Smooth muscle cell (in vitro differentiated cells): Measurements from ENCODE around the gene OCSTAMP. TPM values are rescaled to one million over a fixed set of nuclear protein-coding genes. Genes with fewer than 3 reads are reported as not detected.

Source experiments
- DNase-seq: peaks from one replicate; lab custom pipeline; 2025; ENCODE audit not compliant: unreplicated experiment; lab: John Stamatoyannopoulos, UW
- H2AFZ ChIP-seq: fragments of 200-600 bp; sonication (generic); 2 replicates; pipeline ENCODE4 v1.6.0; 2016; ENCODE audit warnings: antibody characterized with exemption, low read depth, mild to moderate bottlenecking
- H3F3A ChIP-seq: fragments of 200-600 bp; sonication (generic); 2 replicates; pipeline ENCODE4 v1.6.0; 2017; ENCODE audit warnings: antibody characterized with exemption, low read depth
- H3K27ac ChIP-seq: fragments of 200-600 bp; sonication (generic); 2 replicates; pipeline ENCODE4 v1.5.1; 2016; ENCODE audit warnings: low read depth, mild to moderate bottlenecking
- H3K27me3 ChIP-seq: fragments of 200-600 bp; sonication (generic); 2 replicates; pipeline ENCODE4 v1.6.1; 2016; ENCODE audit warnings: low read depth, mild to moderate bottlenecking
- H3K36me3 ChIP-seq: fragments of 200-600 bp; sonication (generic); 2 replicates; pipeline ENCODE4 v1.5.1; 2016; ENCODE audit warnings: low read depth
- H3K4me1 ChIP-seq: fragments of 200-600 bp; sonication (generic); 2 replicates; pipeline ENCODE4 v1.5.1; 2016; ENCODE audit warnings: low read depth
- H3K4me2 ChIP-seq: fragments of 200-600 bp; sonication (generic); 2 replicates; pipeline ENCODE4 v1.6.0; 2016; ENCODE audit warnings: mild to moderate bottlenecking
- H3K4me3 ChIP-seq: fragments of 200-600 bp; sonication (generic); 2 replicates; pipeline ENCODE4 v1.5.1; 2016; ENCODE audit warnings: mild to moderate bottlenecking
- H3K79me2 ChIP-seq: fragments of 200-600 bp; sonication (generic); 2 replicates; pipeline ENCODE4 v1.6.0; 2016; ENCODE audit warnings: low read depth, mild to moderate bottlenecking
- H3K9ac ChIP-seq: fragments of 200-600 bp; sonication (generic); 2 replicates; pipeline ENCODE4 v1.6.0; 2016; ENCODE audit warnings: low read depth
- H3K9me3 ChIP-seq: fragments of 200-600 bp; sonication (generic); replicated peaks from 2 replicates; pipeline ENCODE4 v1.5.1; 2016; ENCODE audit warnings: low read depth
- H4K20me1 ChIP-seq: fragments of 200-600 bp; sonication (generic); 2 replicates; pipeline ENCODE4 v1.6.0; 2016; ENCODE audit warnings: low read depth
- CTCF ChIP-seq: fragments of 200-600 bp; sonication (generic); IDR thresholded peaks from 2 replicates; pipeline ENCODE4 v1.5.1; 2017; ENCODE audit warnings: borderline replicate concordance, mild to moderate bottlenecking, antibody characterized with exemption; ENCODE audit not compliant: insufficient read depth, poor library complexity, severe bottlenecking
- WGBS: methylation state at CpG from one replicate; pipeline ENCODE4 v1.1.7; 2016; ENCODE audit warnings: low lambda C conversion rate; 5-methylcytosine and 5-hydroxymethylcytosine counted together
- polyA plus RNA-seq: library from polyadenylated mRNA; unstranded; fragments of >200 nt; fragmentation: Nextera tagmentation; extraction: Ambion mirVana; gene quantifications from 2 replicates; pipeline ENCODE4 v1.2.1, GENCODE V29; 2016
- total RNA-seq: library from RNA; depleted of rRNA; stranded (reverse); fragments of >200 nt; gene quantifications from 2 replicates; pipeline ENCODE4 v1.2.3, GENCODE V29; 2014

Gene OCSTAMP
- total and polyA plus RNA-seq, 2 experiments from 2014 or later: not detected

DNA sequence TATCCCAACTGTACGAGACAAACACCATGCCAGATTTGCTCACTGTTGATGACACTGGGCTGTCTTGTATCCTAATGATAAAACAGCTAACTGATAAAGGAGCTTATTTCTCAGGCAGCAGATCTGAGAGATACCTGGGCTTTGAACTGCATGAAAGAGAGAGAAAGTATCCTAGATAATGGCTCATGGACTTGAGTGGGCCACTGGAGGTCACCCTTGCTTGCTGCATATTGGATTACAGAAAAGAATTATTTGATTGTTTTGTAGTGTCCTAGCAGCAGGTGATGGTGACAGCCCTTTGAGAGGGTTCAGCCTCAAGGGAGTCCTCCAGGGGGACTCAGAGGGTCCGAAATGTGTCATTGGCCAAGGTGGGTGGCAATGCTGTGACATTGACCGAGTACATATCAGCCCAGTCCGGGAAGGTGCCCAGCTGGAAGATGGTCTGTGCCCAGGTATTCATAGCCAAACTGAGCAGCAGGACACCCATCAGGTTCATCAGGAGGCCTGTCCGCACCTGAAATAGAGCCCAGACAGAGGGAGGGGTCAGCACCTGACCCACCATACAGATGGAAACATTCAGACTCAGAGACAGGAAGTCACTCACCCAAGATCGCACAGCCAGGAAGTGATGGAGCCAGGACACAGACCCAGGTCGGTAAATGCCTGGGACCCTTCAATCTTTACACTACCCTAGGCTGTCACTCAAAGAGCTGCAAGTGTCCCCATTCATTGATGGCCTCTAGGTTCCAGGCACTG lies 9.4 kb upstream of the OCSTAMP start:
- no peak for TF ChIP-seq CTCF
- H2AFZ ChIP-seq: no peak overlapping the region

DNA sequence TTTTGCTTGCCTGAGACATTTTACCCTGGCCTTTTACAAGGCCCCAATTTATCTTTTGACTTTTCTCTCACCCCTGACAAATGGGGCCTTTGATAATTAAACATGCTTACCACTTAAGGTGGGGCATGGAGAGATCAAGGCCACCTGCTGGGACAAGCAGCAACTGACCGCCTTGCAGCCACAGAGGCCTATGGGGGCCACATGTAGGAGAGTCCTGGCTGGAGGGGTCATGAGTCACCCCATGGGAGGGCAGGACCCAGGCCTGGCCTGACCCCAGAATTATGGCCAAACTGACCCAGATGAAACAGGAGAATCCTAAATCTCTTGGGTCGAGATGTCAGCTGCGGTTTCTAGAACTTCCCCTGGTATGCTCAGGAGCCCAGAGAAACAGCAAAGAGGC lies 8.5 kb upstream of the OCSTAMP start:
- Histone ChIP-seq H3K79me2 (no peaks in the 10 kb centered on the region), H3K4me2 (no peak overlapping the region), H3K9ac (no peak overlapping the region), H3K36me3 (no peaks in the 10 kb centered on the region), H3K27me3 (no peaks in the 10 kb centered on the region), H3K4me1 (peaks cover 21% of the 10 kb centered on the region), H3K4me3 (no peak overlapping the region), H3K9me3 (no peaks in the 10 kb centered on the region), H3F3A (no peaks in the 10 kb centered on the region), H4K20me1 (no peaks in the 10 kb centered on the region), H2AFZ (no peak overlapping the region), H3K27ac (no peak overlapping the region)
- 88% methylated on average over 3 of the region's 3 CpGs for WGBS
- no peak for DNase-seq
- TF ChIP-seq CTCF: no peak

More for the DNA sequence above, 9.4 kb upstream of the OCSTAMP start:
- no peak overlapping the region for H3K9ac ChIP-seq
- no peaks in the 10 kb centered on the region for H3F3A ChIP-seq
- H3K36me3 ChIP-seq: no peaks in the 10 kb centered on the region
- H3K27ac ChIP-seq: no peak overlapping the region
- peaks cover 21% of the 10 kb centered on the region for H3K4me1 ChIP-seq
- no peaks in the 10 kb centered on the region for H3K9me3 ChIP-seq
- no peaks in the 10 kb centered on the region for H3K27me3 ChIP-seq
- H3K4me3 ChIP-seq: no peak overlapping the region
- H4K20me1 ChIP-seq: no peaks in the 10 kb centered on the region
- no peak overlapping the region for H3K4me2 ChIP-seq
- WGBS: 87% methylated on average over 7 of the region's 7 CpGs
- no peaks in the 10 kb centered on the region for H3K79me2 ChIP-seq
- no peak for DNase-seq

DNA sequence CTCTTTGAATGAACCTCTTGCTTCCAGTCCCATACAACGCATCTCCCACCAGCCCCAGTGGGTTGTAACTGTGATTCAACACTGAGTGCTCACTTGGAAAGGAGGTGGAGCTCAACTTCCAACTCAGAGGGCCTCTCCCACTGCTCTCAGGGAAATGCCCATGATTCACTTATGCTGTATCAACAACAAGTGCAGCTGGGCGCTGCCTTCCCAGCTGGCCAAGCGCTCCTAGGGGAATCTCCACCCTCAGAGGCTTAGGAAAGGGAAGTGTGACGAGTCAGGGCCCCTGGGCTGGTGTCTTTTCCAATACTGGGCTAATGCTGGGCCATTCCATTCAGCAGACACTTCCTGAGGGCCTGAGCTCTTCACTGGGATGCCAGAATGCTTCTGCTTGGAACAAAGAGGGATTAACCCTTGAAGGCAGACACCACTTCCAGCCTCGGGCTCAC lies 8.1 kb upstream of the OCSTAMP start:
- H3K4me3 ChIP-seq: no peak overlapping the region
- H2AFZ ChIP-seq: no peak overlapping the region
- DNase-seq: no peak
- WGBS: 46% methylated on average over 5 of the region's 5 CpGs
- no peaks in the 10 kb centered on the region for H3K36me3 ChIP-seq
- no peak overlapping the region for H3K27ac ChIP-seq
- no peak for TF ChIP-seq CTCF
- H3K9ac ChIP-seq: no peak overlapping the region
- H3K4me1 ChIP-seq: peaks cover 21% of the 10 kb centered on the region
- no peaks in the 10 kb centered on the region for H4K20me1 ChIP-seq
- H3K79me2 ChIP-seq: no peaks in the 10 kb centered on the region
- no peaks in the 10 kb centered on the region for H3K9me3 ChIP-seq
- no peaks in the 10 kb centered on the region for H3F3A ChIP-seq
- no peaks in the 10 kb centered on the region for H3K27me3 ChIP-seq
- H3K4me2 ChIP-seq: no peak overlapping the region
